Measurements from ENCODE around the gene SIGLEC8.

The SIGLEC8 gene

DNA sequence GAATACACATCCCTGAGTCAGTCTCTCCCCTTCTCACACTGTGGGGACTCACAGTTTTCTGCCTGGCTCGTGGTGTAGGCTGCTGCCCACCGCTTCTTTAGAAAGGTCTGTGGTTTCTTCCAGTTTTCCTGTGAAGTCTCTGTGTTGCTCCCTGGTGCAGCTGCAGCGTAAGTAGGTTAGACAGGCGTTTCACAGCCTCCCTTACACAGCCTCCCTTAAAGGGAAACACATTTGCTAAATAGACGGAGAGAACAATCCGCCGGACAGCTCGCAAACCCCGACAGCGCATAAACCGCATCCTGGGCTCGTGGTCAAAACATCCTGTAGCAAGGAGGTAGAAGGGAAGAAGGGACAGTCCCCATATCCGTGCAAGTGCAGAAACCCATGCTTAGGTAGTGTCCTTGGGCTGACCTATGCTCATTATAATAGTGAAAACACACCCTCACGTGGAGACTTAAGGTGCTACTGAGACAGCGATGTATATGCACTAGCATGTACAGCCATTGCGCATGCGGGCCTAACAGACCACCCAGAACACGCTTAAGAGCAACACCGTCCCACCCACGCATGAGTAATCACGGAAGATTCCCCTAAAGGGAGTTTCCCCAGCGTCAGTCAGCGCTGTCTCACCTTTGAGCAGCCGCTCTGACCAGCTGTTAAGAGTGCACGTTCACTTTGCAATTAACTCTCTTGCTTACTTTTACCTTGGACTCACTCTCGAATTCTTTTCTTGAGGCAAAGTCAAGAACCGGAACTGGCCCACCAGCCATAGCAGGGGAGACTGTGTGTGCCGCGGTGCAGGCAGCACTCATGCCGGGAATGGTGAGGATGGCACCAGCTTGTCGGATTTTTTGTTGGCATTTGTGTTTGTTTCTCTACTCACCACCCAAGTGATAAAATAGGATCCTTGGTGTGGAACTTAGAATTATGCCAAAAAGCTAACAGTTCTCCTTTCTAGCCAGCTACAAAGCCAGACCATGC, 16.6 kb downstream of the SIGLEC8 start:
- no peaks in the 10 kb centered on the region for H3K79me2 ChIP-seq (ENCODE audit: low read length)
- H2AFZ ChIP-seq (ENCODE audit: low read depth, low read length) = peak overlapping the region; percentile 30
- peak overlapping the region; percentile 70 for H3K4me3 ChIP-seq (ENCODE audit: low read length)
- TF ChIP-seq, protein P1, sequence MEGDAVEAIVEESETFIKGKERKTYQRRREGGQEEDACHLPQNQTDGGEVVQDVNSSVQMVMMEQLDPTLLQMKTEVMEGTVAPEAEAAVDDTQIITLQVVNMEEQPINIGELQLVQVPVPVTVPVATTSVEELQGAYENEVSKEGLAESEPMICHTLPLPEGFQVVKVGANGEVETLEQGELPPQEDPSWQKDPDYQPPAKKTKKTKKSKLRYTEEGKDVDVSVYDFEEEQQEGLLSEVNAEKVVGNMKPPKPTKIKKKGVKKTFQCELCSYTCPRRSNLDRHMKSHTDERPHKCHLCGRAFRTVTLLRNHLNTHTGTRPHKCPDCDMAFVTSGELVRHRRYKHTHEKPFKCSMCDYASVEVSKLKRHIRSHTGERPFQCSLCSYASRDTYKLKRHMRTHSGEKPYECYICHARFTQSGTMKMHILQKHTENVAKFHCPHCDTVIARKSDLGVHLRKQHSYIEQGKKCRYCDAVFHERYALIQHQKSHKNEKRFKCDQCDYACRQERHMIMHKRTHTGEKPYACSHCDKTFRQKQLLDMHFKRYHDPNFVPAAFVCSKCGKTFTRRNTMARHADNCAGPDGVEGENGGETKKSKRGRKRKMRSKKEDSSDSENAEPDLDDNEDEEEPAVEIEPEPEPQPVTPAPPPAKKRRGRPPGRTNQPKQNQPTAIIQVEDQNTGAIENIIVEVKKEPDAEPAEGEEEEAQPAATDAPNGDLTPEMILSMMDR (IDR thresholded peaks at IDR 0.05; ENCODE audit: low read depth, low read length) = 0 out of 2 replicates have a peak, but pooled peaks have one; percentile 21
- TF ChIP-seq EZH2phosphoT487 (IDR thresholded peaks at IDR 0.05; ENCODE audit: low read depth) = peak; percentile 18; the same call in 1 of the 2 replicates
- peak overlapping the region; percentile 83 for H3K4me2 ChIP-seq (ENCODE audit: low read length)
- peaks cover 64% of the 10 kb centered on the region for H3K27me3 ChIP-seq (ENCODE audit: low read depth, low read length)
- peaks cover 31% of the 10 kb centered on the region for H3K4me1 ChIP-seq (ENCODE audit: low read length)
- peak overlapping the region; percentile 24 for H3K9ac ChIP-seq (ENCODE audit: low read length)
- no peak overlapping the region for H3K27ac ChIP-seq (ENCODE audit: low read length)
- H3K9me3 ChIP-seq (ENCODE audit: insufficient read depth, low read length) = no peaks in the 10 kb centered on the region
- no peaks in the 10 kb centered on the region for H3K36me3 ChIP-seq (replicated peaks; ENCODE audit: low read depth, low read length)
- no peaks in the 10 kb centered on the region for H4K20me1 ChIP-seq (ENCODE audit: insufficient read depth, low read length)

DNA sequence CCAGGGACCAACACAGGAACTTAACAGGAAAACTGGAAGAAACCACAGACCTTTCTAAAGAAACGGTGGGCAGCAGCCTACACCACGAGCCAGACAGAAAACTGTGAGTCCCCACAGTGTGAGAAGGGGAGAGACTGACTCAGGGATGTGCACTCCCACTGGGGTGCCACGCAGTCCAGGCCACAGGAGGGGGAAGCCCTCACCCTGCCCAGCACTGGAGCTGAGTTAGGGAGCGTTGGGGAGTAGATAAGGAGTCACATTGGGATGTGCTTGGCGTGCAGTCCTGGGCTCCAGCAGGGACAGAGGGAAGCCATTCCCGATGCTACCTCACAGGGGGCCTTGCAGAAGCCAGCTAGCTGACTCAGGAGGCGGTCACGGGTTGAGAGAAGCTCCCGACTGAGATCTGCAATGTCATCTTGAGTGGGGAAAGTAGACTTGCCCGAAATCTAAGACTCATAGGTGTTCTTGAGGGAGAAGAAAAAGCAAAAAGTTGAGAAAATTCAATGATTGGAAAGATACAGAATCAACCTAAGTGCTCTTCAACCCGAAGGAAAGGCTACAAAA, 17.3 kb downstream of the SIGLEC8 start:
- peak overlapping the region; percentile 83 for H3K4me2 ChIP-seq (ENCODE audit: low read length)
- peak overlapping the region; percentile 24; the same call in 1 of the 2 replicates for H3K9ac ChIP-seq (ENCODE audit: low read length)
- H3K4me3 ChIP-seq (ENCODE audit: low read length) = peak overlapping the region; percentile 70
- no peaks in the 10 kb centered on the region for H3K9me3 ChIP-seq (ENCODE audit: insufficient read depth, low read length)
- peaks cover 31% of the 10 kb centered on the region for H3K4me1 ChIP-seq (ENCODE audit: low read length)
- TF ChIP-seq, protein P1 (IDR thresholded peaks at IDR 0.05; ENCODE audit: low read depth, low read length) = no peak
- no peak for TF ChIP-seq EZH2phosphoT487 (IDR thresholded peaks at IDR 0.05; ENCODE audit: low read depth)
- no peaks in the 10 kb centered on the region for H3K79me2 ChIP-seq (ENCODE audit: low read length)
- H2AFZ ChIP-seq (ENCODE audit: low read depth, low read length) = no peak overlapping the region
- peaks cover 66% of the 10 kb centered on the region for H3K27me3 ChIP-seq (ENCODE audit: low read depth, low read length)
- no peak overlapping the region for H3K27ac ChIP-seq (ENCODE audit: low read length)
- no peaks in the 10 kb centered on the region for H4K20me1 ChIP-seq (ENCODE audit: insufficient read depth, low read length)
- H3K36me3 ChIP-seq (replicated peaks; ENCODE audit: low read depth, low read length) = no peaks in the 10 kb centered on the region

DNA sequence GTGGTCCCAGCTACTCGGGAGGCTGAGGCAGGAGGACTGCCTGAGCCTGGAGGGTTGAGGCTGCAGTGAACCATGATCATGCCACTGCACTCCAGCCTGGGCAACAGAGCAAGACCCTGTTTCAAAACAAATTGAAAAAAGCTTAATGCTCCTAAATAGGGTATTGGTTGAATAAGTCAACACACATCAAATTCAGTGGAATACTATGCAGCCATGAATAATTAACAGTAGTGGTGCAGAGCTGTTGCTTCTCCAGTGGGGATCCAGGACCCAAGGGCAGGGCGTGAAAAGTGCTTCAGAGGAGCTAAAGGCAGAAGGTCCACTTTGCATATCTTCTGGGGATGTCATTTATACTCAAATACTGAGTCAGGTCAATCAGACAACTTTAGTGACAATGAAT, 18.2 kb downstream of the SIGLEC8 start:
- Histone ChIP-seq H2AFZ (ENCODE audit: low read depth, low read length) (no peak overlapping the region), H3K4me2 (ENCODE audit: low read length) (no peak overlapping the region), H4K20me1 (ENCODE audit: insufficient read depth, low read length) (no peaks in the 10 kb centered on the region), H3K9ac (ENCODE audit: low read length) (no peak overlapping the region), H3K4me3 (ENCODE audit: low read length) (no peak overlapping the region), H3K4me1 (ENCODE audit: low read length) (peaks cover 31% of the 10 kb centered on the region), H3K79me2 (ENCODE audit: low read length) (no peaks in the 10 kb centered on the region), H3K27me3 (ENCODE audit: low read depth, low read length) (peaks cover 71% of the 10 kb centered on the region), H3K27ac (ENCODE audit: low read length) (no peak overlapping the region), H3K9me3 (ENCODE audit: insufficient read depth, low read length) (no peaks in the 10 kb centered on the region), H3K36me3 (replicated peaks; ENCODE audit: low read depth, low read length) (no peaks in the 10 kb centered on the region)
- TF ChIP-seq, protein P1 (IDR thresholded peaks at IDR 0.05; ENCODE audit: low read depth, low read length) = no peak
- TF ChIP-seq EZH2phosphoT487 (IDR thresholded peaks at IDR 0.05; ENCODE audit: low read depth) = no peak

DNA sequence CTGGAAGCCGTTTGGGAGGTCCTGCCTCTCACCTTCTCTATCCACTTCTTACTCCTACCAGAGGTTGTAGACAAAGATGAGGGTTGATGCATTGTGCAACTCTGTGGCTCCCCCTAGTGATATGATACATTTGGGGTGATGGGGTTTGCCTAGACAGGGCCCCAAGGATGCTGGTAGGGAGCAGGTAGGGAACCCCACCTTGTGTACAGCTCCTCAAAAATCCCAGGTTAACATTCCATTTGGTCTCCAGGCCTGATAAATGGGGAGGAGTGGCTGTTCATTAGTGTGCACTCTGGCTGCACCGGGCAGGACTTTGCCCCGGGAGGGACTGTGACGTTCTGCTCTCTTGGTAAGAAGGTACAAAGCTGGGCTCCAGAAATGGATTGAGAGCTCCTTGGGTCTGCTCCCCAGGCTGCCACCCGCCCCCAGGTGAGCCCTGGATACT, 19.2 kb downstream of the SIGLEC8 start:
- Histone ChIP-seq H3K9me3 (ENCODE audit: insufficient read depth, low read length) (no peaks in the 10 kb centered on the region), H3K36me3 (replicated peaks; ENCODE audit: low read depth, low read length) (no peaks in the 10 kb centered on the region), H3K27ac (ENCODE audit: low read length) (no peak overlapping the region), H3K4me1 (ENCODE audit: low read length) (peaks cover 31% of the 10 kb centered on the region), H2AFZ (ENCODE audit: low read depth, low read length) (no peak overlapping the region), H3K9ac (ENCODE audit: low read length) (no peak overlapping the region), H3K27me3 (ENCODE audit: low read depth, low read length) (peaks cover 73% of the 10 kb centered on the region), H3K4me3 (ENCODE audit: low read length) (no peak overlapping the region), H3K4me2 (ENCODE audit: low read length) (peak overlapping the region; percentile 39), H4K20me1 (ENCODE audit: insufficient read depth, low read length) (no peaks in the 10 kb centered on the region), H3K79me2 (ENCODE audit: low read length) (no peaks in the 10 kb centered on the region)
- no peak for TF ChIP-seq EZH2phosphoT487 (IDR thresholded peaks at IDR 0.05; ENCODE audit: low read depth)
- TF ChIP-seq, protein P1 (IDR thresholded peaks at IDR 0.05; ENCODE audit: low read depth, low read length) = peak; percentile 98

All from OCI-LY3 (cell line).